SW 1271 (cell line): Measurements from ENCODE around the gene RPL6.

Experiments
- DNase-seq, 2 experiments: peaks; one replicate each; lab custom pipeline; 2025; lab: John Stamatoyannopoulos, UW

RPL6 gene

GRCh38 chr12:112380663-112381405, 28.6 kb downstream of the RPL6 start:
- DNase-seq = no peak

DNA sequence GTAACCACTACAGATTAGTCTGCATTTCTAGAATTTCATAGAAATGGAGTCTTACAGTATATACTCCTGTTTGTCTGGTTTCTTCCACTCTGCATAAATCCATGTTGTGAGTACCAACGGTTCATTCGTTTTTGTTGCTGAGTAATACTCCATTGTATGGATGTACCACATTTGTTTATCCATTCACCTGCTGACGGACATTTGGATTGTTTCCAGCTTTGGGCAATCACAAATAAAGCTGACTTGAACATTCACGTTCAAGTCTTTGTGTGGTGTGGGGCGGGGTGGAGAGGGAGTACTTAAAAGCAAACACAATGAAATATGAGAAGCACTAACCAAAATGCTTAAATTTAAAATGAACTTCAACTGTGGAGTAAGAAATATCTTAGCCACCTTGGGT, 34.3 kb downstream of the RPL6 start:
- no peak for DNase-seq

GRCh38 chr12:112374166-112374740, 35.2 kb downstream of the RPL6 start:
- DNase-seq = no peak

- DNase-seq = no peak
Observed at GRCh38 chr12:112370868-112371510, 38.4 kb downstream of the RPL6 start.

GRCh38 chr12:112370199-112370598, 39.2 kb downstream of the RPL6 start:
- DNase-seq = no peak

GRCh38 chr12:112368856-112369255, 40.5 kb downstream of the RPL6 start:
- no peak for DNase-seq

DNA sequence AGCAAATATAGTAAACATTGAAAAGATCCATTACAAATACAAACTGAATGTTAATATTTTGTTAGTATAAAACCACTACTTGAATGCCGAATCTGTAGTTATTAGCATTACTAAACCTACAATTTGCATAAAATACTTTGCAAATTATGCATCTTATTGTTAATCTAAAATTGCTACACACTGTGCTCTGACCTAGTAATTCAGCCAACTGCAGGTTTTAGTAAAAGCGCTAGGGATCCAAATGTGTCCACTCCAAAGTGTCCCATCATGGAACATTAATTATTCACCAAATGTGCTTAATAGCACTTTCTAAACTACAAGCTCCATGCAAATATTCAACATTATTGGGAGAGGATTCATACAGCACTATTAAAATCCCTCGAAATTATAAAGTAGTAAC, 41.4 kb downstream of the RPL6 start:
- no peak for DNase-seq

- no peak for DNase-seq
Observed at GRCh38 chr12:112362310-112362709, 47.1 kb downstream of the RPL6 start.

- no peak for DNase-seq
Observed at GRCh38 chr12:112361271-112361670, 48.1 kb downstream of the RPL6 start.

DNA sequence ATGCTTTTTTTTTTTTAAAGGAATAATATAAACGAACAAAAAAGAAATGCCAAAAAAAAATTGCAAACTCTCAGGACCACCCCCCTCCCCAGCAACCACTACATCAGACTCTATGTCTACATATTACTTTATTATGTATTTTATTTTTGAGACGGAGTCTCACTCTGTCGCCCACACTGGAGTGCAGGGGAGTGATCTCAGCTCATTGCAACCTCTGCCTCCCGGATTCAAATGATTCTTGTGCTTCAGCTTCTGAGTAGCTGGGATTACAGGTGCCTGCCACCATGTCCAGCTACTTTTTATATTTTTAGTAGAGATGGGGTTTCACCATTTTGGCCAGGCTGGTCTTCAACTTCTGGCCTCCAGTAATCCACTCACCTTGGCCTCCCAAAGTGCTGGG, 50.1 kb downstream of the RPL6 start:
- no peak for DNase-seq

- DNase-seq = no peak
Observed at GRCh38 chr12:112357214-112357613, 52.2 kb downstream of the RPL6 start.
